Brain microvascular endothelial cell (primary cell): ENCODE data around the gene BCL11B.

Experiments
- DNase-seq: peaks from one replicate; pipeline ENCODE4 v3.0.0-alpha.2; 2020
- H3K27ac ChIP-seq: fragments of 250-450 bp; sonication (Bioruptor Pico); 2 replicates; pipeline ENCODE4 v1.5.1; 2020; ENCODE audit warnings: mild to moderate bottlenecking, moderate library complexity
- H3K27me3 ChIP-seq: fragments of 250-450 bp; sonication (Bioruptor Pico); replicated peaks from 2 replicates; pipeline ENCODE4 v1.5.1; 2020; ENCODE audit warnings: mild to moderate bottlenecking
- H3K36me3 ChIP-seq: fragments of 250-450 bp; sonication (Bioruptor Pico); replicated peaks from 2 replicates; pipeline ENCODE4 v1.5.1; 2020; ENCODE audit warnings: mild to moderate bottlenecking
- H3K4me3 ChIP-seq: 2 replicates; pipeline ENCODE4 v1.5.1; 2011; ENCODE audit warnings: low read depth, mild to moderate bottlenecking, control low read depth, low read length, moderate library complexity
- CTCF ChIP-seq: IDR thresholded peaks from 2 replicates; pipeline ENCODE4 v1.5.1; 2011; ENCODE audit warnings: low read depth, mild to moderate bottlenecking, moderate library complexity, low read length, control low read depth, inconsistent platforms; ENCODE audit errors: missing control alignments
- in situ Hi-C: cut with HindIII; loops from 2 replicates; pipeline ENCODE4 v1.10.0; 2017; ENCODE audit warnings: low sequenced_read_pairs, low pct_ligation_motif_present

BCL11B gene

GRCh38 chr14:99245564-99246511, 26.2 kb downstream of the BCL11B start:
- no peak for TF ChIP-seq CTCF
- no peak for DNase-seq
- in situ Hi-C loops, result no loop called here
- peaks cover 28% of the 10 kb centered on the region for H3K27me3 ChIP-seq
- H3K4me3 ChIP-seq, result no peak overlapping the region
- no peaks in the 10 kb centered on the region for H3K36me3 ChIP-seq
- H3K27ac ChIP-seq, result no peak overlapping the region

GRCh38 chr14:99244941-99245563, 26.9 kb downstream of the BCL11B start:
- TF ChIP-seq CTCF, result no peak
- Histone ChIP-seq H3K36me3 (no peaks in the 10 kb centered on the region), H3K27ac (no peak overlapping the region), H3K27me3 (peaks cover 28% of the 10 kb centered on the region), H3K4me3 (no peak overlapping the region)
- in situ Hi-C loops, result no loop called here
- DNase-seq, result no peak

- no peak for DNase-seq
- no peak overlapping the region for H3K4me3 ChIP-seq
- H3K36me3 ChIP-seq, result no peaks in the 10 kb centered on the region
- in situ Hi-C loops, result no loop called here
- H3K27ac ChIP-seq, result no peak overlapping the region
- H3K27me3 ChIP-seq, result peaks cover 28% of the 10 kb centered on the region
- TF ChIP-seq CTCF, result no peak
Measured at GRCh38 chr14:99244367-99244901, 27.6 kb downstream of the BCL11B start.

GRCh38 chr14:99242816-99243721, 28.9 kb downstream of the BCL11B start:
- no peak for DNase-seq
- Histone ChIP-seq H3K4me3 (no peak overlapping the region), H3K27me3 (peaks cover 28% of the 10 kb centered on the region), H3K36me3 (no peaks in the 10 kb centered on the region), H3K27ac (no peak overlapping the region)
- TF ChIP-seq CTCF, result no peak
- in situ Hi-C loops, result no loop called here

GRCh38 chr14:99242238-99242637, 29.8 kb downstream of the BCL11B start:
- H3K27me3 ChIP-seq, result peaks cover 23% of the 10 kb centered on the region
- no peak overlapping the region for H3K4me3 ChIP-seq
- in situ Hi-C loops, result no loop called here
- no peak for DNase-seq
- no peak for TF ChIP-seq CTCF
- H3K36me3 ChIP-seq, result no peaks in the 10 kb centered on the region
- no peak overlapping the region for H3K27ac ChIP-seq
